Measurements from ENCODE around the gene BRIP1. TPM values are rescaled to one million over a fixed set of nuclear protein-coding genes. Genes with fewer than 3 reads are reported as not detected.

Gene BRIP1
- total RNA-seq, 1 experiment from 2014 or later = 13.8 TPM

GRCh38 chr17:61634011-61634539, 229.3 kb downstream of the BRIP1 start (continued):
- TF ChIP-seq ZNF425 (CRISPR knock-in tag; conservative IDR thresholded peaks at IDR 0.05) = no peak

- no peaks in the 10 kb centered on the region for H3K36me3 Mint-ChIP-seq
- ChIA-PET CTCF (no interaction called here), POLR2A (no interaction called here)
- H3K9me3 Mint-ChIP-seq = peaks cover 12% of the 10 kb centered on the region
- no peak overlapping the region for H3K27ac Mint-ChIP-seq
- no peaks in the 10 kb centered on the region for H3K27me3 Mint-ChIP-seq (ENCODE audit: low read depth)
- DNase-seq (ENCODE audit: low spot score) (no peak), ATAC-seq (no peak)
- peaks cover 4% of the 10 kb centered on the region for H3K4me1 Mint-ChIP-seq
- TF ChIP-seq E2F1 (CRISPR knock-in tag; IDR thresholded peaks at IDR 0.05) = no peak
- TF ChIP-seq E2F5 (CRISPR knock-in tag; IDR thresholded peaks at IDR 0.05) = no peak
- TF ChIP-seq ZNF121 (CRISPR knock-in tag; IDR thresholded peaks at IDR 0.05) = no peak
- no peak for TF ChIP-seq ARID4B (CRISPR knock-in tag; IDR thresholded peaks at IDR 0.05; ENCODE audit: borderline replicate concordance)
- no peak for TF ChIP-seq FOXP1 (CRISPR knock-in tag; IDR thresholded peaks at IDR 0.05; ENCODE audit: borderline replicate concordance)
- TF ChIP-seq GRHL2 (CRISPR knock-in tag; IDR thresholded peaks at IDR 0.05; ENCODE audit: insufficient replicate concordance, severe bottlenecking) = no peak
- no peak for TF ChIP-seq SMAD4 (CRISPR knock-in tag; IDR thresholded peaks at IDR 0.05)
- TF ChIP-seq NFE2L1 (CRISPR knock-in tag; IDR thresholded peaks at IDR 0.05) = no peak
- H3K4me3 Mint-ChIP-seq = no peak overlapping the region
Measured at GRCh38 chr17:61632826-61633225, 230.5 kb downstream of the BRIP1 start.

GRCh38 chr17:61631800-61632199, 231.5 kb downstream of the BRIP1 start:
- Mint-ChIP-seq H3K4me1 (peaks cover 13% of the 10 kb centered on the region), H3K27me3 (ENCODE audit: low read depth) (no peaks in the 10 kb centered on the region), H3K4me3 (no peak overlapping the region), H3K9me3 (peaks cover 12% of the 10 kb centered on the region), H3K36me3 (no peaks in the 10 kb centered on the region), H3K27ac (no peak overlapping the region)
- ChIA-PET CTCF (no interaction called here), POLR2A (no interaction called here)
- DNase-seq (ENCODE audit: low spot score) (no peak), ATAC-seq (no peak)
- TF ChIP-seq TEAD4 (CRISPR knock-in tag; IDR thresholded peaks at IDR 0.05) (no peak), ZNF425 (CRISPR knock-in tag; conservative IDR thresholded peaks at IDR 0.05) (no peak), ZNF512 (CRISPR knock-in tag; IDR thresholded peaks at IDR 0.05; ENCODE audit: borderline replicate concordance) (no peak), MYBL2 (CRISPR knock-in tag; IDR thresholded peaks at IDR 0.05) (no peak), CDX4 (CRISPR knock-in tag; IDR thresholded peaks at IDR 0.05; ENCODE audit: borderline replicate concordance) (no peak), CREB1 (CRISPR knock-in tag; IDR thresholded peaks at IDR 0.05) (no peak), ETV6 (CRISPR knock-in tag; IDR thresholded peaks at IDR 0.05) (no peak), ATF6 (CRISPR knock-in tag; IDR thresholded peaks at IDR 0.05) (no peak)
